Limb (tissue), 2 donors: ENCODE data around the gene ACAP2.
"Not testable (repeated sequence)": the region's sequence is repeated elsewhere in the genome, so short reads cannot be mapped to it uniquely, and the experiment has no call there.

ENCODE experiments used
- DNase-seq, 2 donors: peaks; one replicate each; pipeline ENCODE4 v3.0.0-alpha.2; 2016; ENCODE audit errors: extremely low spot score in 2 of 2

Gene ACAP2

DNA sequence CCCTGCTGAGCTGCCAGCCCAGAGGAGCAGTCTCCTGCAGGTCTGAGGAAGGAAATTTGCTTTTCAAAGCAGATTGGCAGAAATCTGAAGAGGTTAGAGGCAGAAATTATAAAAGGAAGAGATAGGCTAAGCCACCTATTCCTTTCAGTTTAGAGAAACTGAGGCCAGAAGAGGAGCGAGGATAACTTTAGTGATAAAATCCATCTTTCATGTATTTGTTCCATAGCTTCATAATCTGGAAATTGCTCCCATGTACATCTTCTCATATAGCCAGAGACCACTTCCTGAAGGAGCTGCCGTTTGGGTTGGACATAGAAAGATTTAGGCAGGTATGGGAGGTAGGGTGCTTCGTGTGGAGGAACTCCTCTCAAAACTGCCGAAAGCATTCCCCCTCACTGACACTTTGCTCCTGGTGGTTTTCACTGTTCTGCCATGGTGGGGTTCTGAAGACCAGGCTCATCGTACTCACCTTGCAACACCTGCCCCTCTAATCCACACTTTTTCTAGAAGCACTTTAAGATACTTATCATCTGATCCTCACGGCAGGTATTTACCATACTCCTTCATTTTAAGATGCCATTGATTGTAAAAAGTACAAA, 670 bp upstream of the ACAP2 start:
- DNase-seq: no peak

DNA sequence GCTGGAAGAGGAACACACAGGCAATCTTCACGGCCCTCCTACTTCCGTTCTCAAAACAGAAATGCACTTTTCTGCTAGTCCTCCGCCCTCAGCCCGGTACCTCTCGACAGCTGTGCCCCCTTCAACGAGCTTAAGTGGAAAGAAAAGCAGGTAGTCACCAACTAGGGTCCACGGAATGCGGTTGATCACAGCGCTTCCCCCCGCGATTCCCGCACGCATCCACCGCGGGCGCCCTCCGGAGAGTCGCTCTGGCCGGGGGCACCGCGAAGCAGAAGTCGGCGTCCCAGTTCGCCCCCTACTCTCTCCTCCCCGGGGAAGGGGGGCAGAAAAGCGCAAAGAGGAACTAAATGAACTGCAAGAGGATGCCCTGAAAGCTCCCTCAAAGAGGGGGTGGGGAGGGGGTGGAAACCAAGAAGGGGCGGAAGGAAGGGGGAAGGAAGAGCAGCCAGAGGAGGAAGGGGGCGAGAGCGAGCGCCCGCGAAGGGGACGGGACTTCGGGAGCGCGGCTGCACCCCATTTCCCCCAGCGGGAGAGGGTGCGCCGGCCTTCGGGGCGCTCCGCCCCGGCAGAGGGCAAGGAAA, 738 bp downstream of the ACAP2 start:
- peak in 1 of 2 donors; percentile 40 for DNase-seq

DNA sequence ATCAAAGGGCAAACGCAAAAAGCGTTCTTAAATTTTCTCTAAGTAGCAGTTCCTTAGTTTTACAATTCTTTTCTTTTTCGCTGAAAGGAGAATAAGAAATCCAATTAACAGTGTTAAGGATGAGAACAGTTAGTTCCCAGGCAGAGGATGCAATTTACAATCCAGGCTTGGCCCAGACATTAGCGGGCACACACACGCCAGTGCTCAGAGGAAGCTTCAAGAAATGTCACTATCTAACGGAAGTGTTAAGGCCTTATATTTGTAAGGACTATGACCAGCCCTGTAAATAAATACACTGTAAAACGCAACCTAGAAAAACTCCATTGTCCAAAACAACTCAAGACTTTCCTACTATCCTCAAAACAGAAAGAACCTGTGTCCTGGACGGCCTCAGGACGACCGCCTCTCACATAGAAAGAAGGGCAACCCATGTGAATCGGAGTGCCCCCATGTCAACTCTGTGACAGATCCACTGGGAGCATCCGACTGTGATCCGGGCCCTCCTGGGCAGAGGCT, 1.3 kb downstream of the ACAP2 start:
- DNase-seq: no peak

DNA sequence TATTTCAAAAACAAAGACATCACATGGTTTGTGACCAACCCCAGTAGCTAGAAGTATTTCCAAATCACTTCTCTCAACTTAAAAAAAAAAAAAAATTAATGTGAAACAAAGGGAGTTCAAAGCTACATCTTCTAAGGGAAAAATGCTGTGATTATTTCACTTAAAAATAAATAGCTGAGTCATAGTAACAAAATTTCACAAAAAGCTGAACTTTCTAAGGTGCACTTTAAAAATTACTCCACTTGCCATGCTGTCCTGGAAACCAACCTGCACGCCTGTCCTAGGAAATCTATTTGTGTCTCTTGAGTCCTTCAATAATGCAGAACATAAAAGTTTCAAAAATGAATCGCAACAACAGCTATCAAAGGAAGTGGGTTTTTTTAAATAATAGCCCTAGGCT, 1.8 kb downstream of the ACAP2 start:
- DNase-seq: no peak

DNA sequence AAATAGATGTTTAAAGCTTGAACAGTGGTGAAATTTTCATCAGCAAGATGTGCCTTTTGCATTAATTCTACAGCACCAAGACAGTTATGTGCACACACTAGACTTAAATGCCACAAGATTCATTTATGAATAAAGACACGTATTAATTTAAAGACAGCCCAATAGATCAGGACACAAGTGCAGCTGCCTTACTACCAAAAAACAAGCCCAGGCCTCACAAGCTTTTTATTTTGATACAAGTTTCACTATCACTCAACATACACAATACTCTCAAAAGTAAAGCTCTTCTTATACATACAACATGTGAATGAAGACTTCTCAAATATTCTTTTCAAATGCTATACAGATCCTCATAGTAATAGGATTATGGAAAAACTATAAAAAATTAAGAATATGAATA, 2.4 kb downstream of the ACAP2 start:
- DNase-seq: no peak

DNA sequence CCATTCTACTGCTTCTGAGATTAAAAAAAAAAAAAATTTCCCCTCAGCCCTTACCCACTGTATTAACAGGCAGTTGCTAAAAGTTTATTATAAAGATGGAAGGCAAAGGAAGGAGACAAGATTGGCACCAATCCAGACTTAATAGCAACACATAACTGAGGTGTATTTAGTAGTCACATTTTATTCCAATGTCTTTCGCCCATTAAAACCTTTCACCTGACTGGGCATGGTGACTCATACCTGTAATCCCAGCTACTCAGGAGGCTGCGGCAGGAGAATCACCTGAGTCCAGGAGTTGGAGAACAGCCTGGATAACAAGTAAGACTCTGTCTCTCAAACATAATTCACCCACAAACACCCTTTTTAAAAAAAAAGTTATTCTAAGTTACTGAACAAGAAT, 4.4 kb downstream of the ACAP2 start:
- DNase-seq: no peak

DNA sequence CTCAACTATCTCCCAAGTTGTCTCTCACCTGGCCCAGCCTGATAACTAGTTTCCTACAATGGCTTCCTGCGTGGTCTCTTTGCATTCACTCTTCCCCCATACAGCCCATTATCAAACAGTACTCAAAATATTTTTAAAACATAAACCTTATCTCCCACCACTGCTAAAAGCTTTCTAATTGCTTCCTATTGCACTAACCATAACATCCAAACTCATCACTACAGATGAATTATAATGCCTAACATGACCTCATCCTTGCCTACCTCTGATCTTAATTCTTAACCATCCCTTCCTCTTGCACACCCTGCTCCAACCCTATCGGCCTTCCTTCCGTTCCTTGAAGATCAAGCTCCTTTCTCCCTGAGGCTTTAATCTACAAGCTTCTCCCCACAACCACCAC, 17.0 kb downstream of the ACAP2 start:
- no peak for DNase-seq

DNA sequence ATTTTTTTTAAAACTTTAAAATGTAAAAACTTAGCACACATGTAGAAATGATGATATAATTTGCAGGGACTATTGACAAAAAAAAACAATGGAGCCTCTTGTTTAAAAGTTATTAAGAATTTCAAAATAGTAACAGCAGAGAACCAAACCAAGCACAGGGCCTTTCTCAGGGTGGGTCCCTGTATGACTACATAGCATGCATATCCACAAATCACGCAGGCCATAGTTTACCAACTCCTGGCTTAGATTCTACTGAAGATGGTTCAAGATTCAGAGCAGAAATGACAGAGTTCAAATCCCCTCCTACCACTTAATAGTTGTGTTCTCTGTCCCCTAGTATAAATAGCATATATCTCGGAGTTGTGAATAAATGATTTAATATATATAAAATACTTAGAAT, 19.0 kb downstream of the ACAP2 start:
- DNase-seq: no peak

DNA sequence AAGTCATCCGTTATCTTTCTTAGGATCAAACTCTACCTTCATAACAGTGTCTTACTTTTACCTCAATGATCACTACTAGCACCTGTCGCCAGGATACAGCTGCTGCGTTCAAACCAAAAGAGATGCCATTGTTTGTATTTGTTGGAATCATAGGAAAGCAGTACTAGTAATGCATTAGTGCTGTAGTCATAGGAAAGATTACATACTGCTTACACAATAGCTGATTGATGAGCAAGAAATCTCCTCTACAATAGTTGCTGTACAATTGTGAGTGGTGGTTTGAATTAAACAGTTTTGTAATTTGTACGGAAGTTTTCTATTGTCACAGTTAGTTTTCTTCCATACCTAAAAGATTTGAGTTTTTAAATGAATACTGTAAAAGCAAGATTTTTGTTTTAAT, 21.4 kb downstream of the ACAP2 start:
- no peak for DNase-seq

DNA sequence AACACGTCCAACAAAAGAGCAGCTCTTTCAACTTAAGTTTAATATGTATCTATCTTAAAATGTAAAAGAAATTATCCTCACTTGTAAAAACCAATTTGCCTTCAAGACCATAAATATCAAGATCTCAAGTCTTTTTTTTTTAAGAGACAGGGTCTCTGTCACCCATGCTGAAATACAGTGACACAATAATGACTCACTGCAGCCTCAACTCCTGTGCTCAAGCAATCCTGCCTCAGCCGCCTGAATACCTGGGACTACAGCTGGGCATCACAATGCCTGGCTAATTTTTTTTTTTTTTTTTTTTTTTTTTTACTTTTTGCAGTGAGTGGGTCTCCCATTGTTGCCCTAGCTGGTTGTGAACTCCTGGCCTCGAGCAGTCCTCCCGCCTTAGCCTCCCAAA, 26.0 kb downstream of the ACAP2 start:
- DNase-seq: no peak

DNA sequence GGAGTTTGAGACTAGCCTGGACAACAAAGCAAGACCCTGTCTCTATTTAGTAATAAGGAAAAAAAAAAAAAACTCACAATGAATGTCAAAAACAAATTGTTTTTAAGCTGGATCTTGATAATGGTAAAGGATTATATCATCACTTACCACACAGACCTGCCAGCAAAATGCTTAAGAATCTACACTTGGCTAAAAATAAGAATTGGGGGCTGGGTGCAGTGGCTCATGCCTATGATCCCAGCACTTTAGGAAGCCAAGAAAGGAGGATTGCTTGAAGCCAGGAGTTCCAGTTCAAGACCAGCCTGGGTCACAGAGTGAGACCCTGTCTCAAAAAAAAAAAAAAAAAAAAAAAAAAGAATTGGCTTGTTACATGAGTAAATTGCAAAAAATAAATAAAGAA, 31.0 kb downstream of the ACAP2 start:
- no peak for DNase-seq

DNA sequence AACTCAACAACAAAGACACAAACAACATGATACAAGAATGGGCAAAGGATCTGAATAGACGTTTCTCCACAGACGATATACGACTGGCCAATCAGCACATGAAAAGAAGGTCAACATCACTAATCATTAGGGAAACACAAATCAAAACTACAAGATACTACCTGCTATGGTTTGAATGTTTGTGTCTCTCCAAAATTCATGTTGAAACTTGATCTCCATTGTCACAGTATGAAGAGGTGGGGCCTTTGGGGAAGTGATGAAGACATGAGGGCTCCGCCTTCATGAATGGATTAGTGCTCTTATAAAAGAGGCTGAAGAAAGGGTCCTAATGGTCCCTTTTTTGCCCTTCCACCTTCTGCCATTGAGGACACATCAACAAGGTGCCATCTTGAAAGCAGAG, 32.3 kb downstream of the ACAP2 start:
- no peak for DNase-seq

DNA sequence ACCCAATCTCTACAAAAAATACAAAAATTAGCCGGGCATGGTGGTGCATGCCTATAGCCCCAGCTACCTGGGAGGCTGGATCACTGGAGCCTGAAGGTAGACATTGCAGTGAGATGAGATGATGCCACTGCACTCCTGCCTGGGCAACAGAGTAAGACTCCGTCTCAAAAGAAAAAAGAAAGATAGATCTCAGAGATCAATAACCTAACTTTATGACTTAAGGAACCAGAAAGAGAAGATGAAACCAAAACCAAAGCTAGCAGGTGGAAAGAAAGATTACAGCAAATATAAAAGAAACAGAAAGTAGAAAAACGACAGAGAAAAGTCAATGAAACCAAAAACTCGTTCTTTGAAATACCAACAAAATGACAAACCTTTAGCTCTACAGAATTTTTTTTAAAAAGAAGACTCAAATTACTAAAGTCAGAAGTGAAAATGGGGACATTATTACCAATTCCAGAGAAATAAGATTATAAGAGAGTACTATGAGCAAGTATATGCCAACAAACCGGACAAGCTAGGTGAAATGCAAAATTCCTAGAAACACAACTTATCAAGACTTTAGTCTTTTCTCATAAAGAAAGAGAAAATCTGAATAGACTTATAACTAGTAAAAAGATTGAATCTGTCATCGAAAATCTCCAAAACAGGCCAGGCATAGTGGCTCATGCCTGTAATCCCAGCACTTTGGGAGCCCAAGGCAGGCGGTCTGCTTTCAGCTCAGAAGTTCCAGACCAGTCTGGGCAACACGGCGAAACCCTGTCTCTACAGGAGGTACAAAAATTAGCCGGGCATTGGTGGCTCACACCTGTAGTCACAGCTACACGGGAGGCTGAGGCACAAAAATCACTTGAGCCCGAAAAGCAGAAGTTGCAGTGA, 35.0 kb downstream of the ACAP2 start:
- DNase-seq: no peak

DNA sequence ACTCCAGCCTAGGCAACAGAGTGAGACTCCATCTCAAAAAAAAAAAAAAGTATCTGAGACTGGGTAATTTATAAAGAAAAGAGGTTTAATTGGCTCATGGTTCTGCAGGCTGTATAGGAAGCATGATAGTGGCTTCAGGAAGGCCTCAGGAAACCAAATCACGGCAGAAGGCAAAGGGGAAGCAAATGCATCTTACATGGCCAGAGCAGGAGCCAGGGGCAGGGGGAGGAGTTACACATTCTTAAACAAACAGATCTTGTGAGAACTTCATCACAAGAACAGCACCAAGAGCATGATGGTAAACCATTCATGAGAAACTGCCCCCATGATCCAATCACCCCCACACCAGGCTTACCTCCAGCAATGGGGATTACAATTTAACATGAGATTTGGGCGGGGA, 37.2 kb downstream of the ACAP2 start:
- no peak for DNase-seq

DNA sequence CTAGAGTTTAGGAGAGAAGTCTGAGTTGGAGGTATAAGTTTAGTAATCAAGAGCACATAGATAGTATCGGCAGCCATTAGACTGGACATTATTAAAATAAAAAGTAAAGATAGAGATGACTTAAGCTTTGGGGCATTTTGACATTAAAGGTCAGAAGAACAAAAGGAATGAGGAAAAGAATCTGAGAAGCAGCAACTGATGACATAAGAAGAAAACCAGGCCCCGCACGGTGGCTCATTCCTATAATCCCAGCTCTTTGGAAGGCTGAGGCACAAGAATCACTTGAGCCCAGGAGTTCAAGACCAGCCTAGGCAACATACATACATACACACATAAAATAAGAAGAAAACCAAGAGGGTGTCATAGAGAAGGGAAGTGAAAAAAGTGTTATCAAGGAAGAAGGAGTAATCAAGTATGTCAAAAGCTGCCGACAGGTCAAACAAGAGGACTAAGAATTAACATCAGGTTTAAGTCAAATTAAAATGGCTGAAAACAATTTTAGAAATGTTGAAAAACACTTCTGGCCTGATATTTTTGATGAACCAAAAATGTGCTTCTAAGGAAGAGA, 38.9 kb downstream of the ACAP2 start:
- DNase-seq: no peak

DNA sequence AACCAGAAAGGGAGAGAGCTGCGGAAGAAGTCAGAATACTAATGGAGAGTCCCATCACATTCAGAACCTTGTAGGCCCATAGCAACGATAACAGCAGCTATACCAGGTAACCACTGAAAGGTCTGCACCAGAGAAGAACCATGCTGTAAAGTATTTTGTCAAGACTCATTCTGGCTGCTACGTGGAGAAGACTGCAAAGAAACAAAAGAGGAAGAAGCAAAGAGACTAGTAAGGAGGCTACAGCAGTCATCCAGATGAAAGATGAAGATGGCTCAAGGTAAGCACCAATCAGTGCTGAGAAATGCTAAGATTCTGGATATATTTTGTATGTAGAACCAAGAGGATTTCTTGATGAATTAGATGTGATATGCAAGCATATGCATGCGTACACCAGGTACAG, 39.6 kb downstream of the ACAP2 start:
- no peak for DNase-seq

DNA sequence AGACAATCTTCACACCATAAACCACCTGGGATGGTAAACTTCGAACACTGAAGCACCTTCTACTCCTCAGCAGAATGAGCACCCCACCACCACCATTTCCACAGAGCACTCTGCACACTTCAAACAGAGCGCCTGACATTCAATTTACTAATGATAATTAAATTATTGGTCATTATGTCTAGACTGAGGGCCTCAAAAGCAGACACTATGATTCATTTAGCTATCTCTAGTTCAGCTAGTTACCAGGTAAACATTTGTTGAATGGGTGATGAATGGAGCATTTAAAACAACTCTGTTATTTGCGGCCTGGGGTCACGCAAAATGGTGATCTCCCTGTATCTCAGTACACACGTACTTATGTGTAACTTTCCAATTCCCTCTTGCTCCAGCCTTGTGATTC, 40.9 kb downstream of the ACAP2 start:
- no peak for DNase-seq

DNA sequence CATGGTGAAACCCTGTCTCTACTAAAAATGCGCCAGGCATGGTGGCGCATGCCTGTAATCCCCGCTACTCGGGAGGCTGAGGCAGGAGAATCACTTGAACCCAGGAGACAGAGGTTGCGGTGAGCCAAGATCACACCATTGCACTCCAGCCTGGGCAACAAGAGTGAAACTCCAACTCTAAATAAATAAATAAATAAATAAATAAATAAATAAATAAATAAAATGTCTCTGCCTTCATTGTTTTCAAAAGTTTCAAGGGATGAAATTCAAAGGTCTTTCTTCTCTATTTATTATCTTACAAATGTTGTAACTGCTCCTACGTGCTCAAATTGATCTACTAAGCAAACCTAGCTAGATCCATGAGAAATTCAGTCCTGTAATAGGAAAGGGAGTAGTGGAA, 44.4 kb downstream of the ACAP2 start:
- not testable (repeated sequence) for DNase-seq

DNA sequence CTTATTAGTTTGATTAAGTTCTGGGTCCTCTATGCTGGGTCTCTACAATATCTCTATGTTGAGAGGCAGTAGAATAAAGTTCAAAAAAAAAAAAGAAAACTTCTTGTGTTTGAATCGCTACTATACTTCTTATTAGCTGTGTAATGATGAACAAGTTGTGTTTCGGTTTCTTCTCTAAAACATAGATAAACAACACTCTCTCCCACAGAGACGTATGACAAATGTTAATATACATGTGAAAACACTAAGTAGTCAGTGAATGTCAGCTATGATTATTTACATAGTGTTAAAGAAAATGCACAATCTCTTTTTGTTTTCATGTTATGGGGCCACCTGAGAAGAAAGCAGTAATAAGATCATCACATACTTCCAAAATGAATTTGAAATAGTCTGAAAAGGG, 45.3 kb downstream of the ACAP2 start:
- DNase-seq: no peak

DNA sequence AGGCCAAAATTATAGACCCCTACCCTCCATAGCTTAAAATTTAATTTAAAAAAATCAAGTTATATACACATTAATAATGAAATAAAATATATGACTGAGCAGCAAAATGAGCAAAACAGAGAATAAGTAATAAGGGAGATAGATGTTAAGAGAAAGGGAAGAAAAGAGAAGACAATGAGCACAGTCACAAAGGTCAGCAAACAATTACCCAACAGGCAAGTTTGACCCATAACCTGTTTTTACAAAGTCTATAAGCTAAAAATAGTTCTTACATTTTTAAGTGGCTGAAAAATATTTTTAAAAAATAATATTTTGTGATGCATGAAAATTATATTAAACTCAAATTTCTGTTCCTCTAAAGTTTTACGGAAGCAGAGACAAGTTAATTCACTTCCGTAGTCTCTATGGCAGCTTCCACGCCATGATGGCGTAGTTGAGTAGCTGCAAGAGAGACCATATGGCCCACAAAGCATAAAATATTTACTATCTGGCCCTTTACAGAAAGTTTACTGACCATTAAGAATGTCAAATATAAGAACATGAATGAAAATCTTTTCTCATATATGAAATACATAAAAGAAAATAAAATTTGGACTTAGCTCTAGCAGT, 47.5 kb downstream of the ACAP2 start:
- DNase-seq: no peak

DNA sequence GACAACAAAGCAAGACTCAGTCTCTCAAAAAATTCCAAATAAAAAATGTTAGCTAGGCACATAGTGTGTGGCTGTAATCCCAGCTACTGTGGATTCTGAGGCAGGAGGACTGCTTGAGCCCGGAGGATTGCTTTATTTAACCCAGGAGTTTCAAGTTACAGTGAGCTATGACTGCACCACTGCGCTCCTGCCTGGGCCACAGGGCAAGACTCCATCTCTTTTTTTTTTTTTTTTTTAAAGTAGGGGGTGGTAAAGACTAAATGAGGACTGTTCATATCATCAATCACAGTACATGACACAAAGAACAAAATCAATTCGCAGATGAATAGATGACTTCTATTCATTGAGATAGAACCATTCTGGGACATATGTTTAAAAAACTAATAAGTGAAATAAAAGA, 48.1 kb downstream of the ACAP2 start:
- no peak for DNase-seq

DNA sequence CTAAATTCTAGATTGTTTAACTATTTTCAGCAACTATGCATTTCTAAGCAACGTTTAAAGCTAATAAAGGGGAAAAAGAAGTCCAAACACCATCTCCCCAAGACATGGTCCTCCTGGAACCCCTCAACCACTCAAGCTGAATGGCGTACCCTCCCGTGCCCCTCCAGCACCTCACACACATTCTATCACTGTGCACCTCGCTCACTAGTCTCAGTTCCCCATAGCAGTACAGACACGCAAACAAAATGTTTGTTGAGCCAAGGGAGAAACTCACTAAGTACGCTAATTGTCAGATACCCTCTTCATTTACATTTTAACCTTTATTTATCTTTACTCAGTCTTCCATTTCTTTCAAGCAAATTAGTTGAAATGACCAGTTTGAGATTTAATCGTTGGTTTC, 48.8 kb downstream of the ACAP2 start:
- no peak for DNase-seq
